ENCODE measurements around the gene MRAS. TPM values are rescaled to one million over a fixed set of nuclear protein-coding genes. Genes with fewer than 3 reads are reported as not detected.
A peak's percentile ranks its signal among the peaks of the same experiment; 100 is the strongest.
"Not testable (repeated sequence)": the region's sequence is repeated elsewhere in the genome, so short reads cannot be mapped to it uniquely, and the experiment has no call there.

Gene MRAS
- total RNA-seq, 1 experiment from 2014 or later: 13.2 TPM

GRCh38 chr3:138426211-138426610 lies 77.8 kb downstream of the MRAS start:
- intact Hi-C loops (cut with micrococcal nuclease; ENCODE audit: unreplicated experiment): no loop called here
- no peak for DNase-seq
- no peak for TF ChIP-seq CTCF (IDR thresholded peaks at IDR 0.05; ENCODE audit: unreplicated experiment)
- Mint-ChIP-seq H3K27me3 (ENCODE audit: unreplicated experiment) (peaks cover 6% of the 10 kb centered on the region), H3K4me3 (ENCODE audit: low read depth, unreplicated experiment) (no peak overlapping the region), H3K9me3 (ENCODE audit: low read depth, unreplicated experiment) (no peaks in the 10 kb centered on the region), H3K4me1 (ENCODE audit: low read depth, unreplicated experiment) (no peaks in the 10 kb centered on the region), H3K27ac (ENCODE audit: unreplicated experiment) (no peak overlapping the region), H3K36me3 (ENCODE audit: insufficient read depth, unreplicated experiment) (no peaks in the 10 kb centered on the region)
- no TSS peak for BruUV-seq (replicated peaks)
- CTCF ChIA-PET: no interaction called here

GRCh38 chr3:138426754-138427153 lies 78.4 kb downstream of the MRAS start:
- peaks cover 12% of the 10 kb centered on the region for H3K27me3 Mint-ChIP-seq (ENCODE audit: unreplicated experiment)
- H3K4me3 Mint-ChIP-seq (ENCODE audit: low read depth, unreplicated experiment); intact Hi-C loops (cut with micrococcal nuclease; ENCODE audit: unreplicated experiment); H3K4me1 Mint-ChIP-seq (ENCODE audit: low read depth, unreplicated experiment); CTCF ChIA-PET; H3K27ac Mint-ChIP-seq (ENCODE audit: unreplicated experiment); DNase-seq; H3K9me3 Mint-ChIP-seq (ENCODE audit: low read depth, unreplicated experiment); BruUV-seq (replicated peaks); H3K36me3 Mint-ChIP-seq (ENCODE audit: insufficient read depth, unreplicated experiment): not testable (repeated sequence)

- intact Hi-C loops (cut with micrococcal nuclease; ENCODE audit: unreplicated experiment): no loop called here
- CTCF ChIA-PET: no interaction called here
- Mint-ChIP-seq H3K36me3 (ENCODE audit: insufficient read depth, unreplicated experiment) (peaks cover 16% of the 10 kb centered on the region), H3K27me3 (ENCODE audit: unreplicated experiment) (peaks cover 40% of the 10 kb centered on the region), H3K27ac (ENCODE audit: unreplicated experiment) (no peak overlapping the region), H3K9me3 (ENCODE audit: low read depth, unreplicated experiment) (peaks cover 3% of the 10 kb centered on the region), H3K4me3 (ENCODE audit: low read depth, unreplicated experiment) (no peak overlapping the region), H3K4me1 (ENCODE audit: low read depth, unreplicated experiment) (peaks cover 13% of the 10 kb centered on the region)
- TF ChIP-seq CTCF (IDR thresholded peaks at IDR 0.05; ENCODE audit: unreplicated experiment): no peak
- no peak for DNase-seq
- no TSS peak for BruUV-seq (replicated peaks)
Measured at GRCh38 chr3:138429665-138430064, 81.3 kb downstream of the MRAS start.

- intact Hi-C loops (cut with micrococcal nuclease; ENCODE audit: unreplicated experiment): no loop called here
- no peak for DNase-seq
- CTCF ChIA-PET: interaction anchor here (0.6 kb wide), 1 partner anchor 497 kb away, joined by 5 read pairs; no protein-coding TSS in a partner anchor
- BruUV-seq (replicated peaks): no TSS peak
- Mint-ChIP-seq H3K36me3 (ENCODE audit: insufficient read depth, unreplicated experiment) (peaks cover 16% of the 10 kb centered on the region), H3K4me3 (ENCODE audit: low read depth, unreplicated experiment) (no peak overlapping the region), H3K4me1 (ENCODE audit: low read depth, unreplicated experiment) (peaks cover 13% of the 10 kb centered on the region), H3K27ac (ENCODE audit: unreplicated experiment) (no peak overlapping the region), H3K27me3 (ENCODE audit: unreplicated experiment) (peaks cover 62% of the 10 kb centered on the region), H3K9me3 (ENCODE audit: low read depth, unreplicated experiment) (peaks cover 3% of the 10 kb centered on the region)
- TF ChIP-seq CTCF (IDR thresholded peaks at IDR 0.05; ENCODE audit: unreplicated experiment): no peak
Measured at GRCh38 chr3:138432576-138433240, 84.3 kb downstream of the MRAS start.

GRCh38 chr3:138433892-138434275 lies 85.5 kb downstream of the MRAS start:
- Mint-ChIP-seq H3K4me3 (ENCODE audit: low read depth, unreplicated experiment) (peak overlapping the region; percentile 79), H3K27me3 (ENCODE audit: unreplicated experiment) (peaks cover 74% of the 10 kb centered on the region), H3K36me3 (ENCODE audit: insufficient read depth, unreplicated experiment) (peaks cover 16% of the 10 kb centered on the region), H3K4me1 (ENCODE audit: low read depth, unreplicated experiment) (peaks cover 13% of the 10 kb centered on the region), H3K27ac (ENCODE audit: unreplicated experiment) (peak overlapping the region; percentile 68), H3K9me3 (ENCODE audit: low read depth, unreplicated experiment) (peaks cover 3% of the 10 kb centered on the region)
- no peak for DNase-seq
- CTCF ChIA-PET: interaction anchor here (0.6 to 2.1 kb wide), 7 partner anchors 9 to 502 kb away, joined by 3 to 10 read pairs (median 7); no protein-coding TSS in a partner anchor
- TF ChIP-seq CTCF (IDR thresholded peaks at IDR 0.05; ENCODE audit: unreplicated experiment): no peak
- intact Hi-C loops (cut with micrococcal nuclease; ENCODE audit: unreplicated experiment): no loop called here
- BruUV-seq (replicated peaks): no TSS peak

Data from Calu3 (cell line).